GM12878 (cell line): ENCODE data around the gene SSH2. TPM values are rescaled to one million over a fixed set of nuclear protein-coding genes. Genes with fewer than 3 reads are reported as not detected.
A peak's percentile ranks its signal among the peaks of the same experiment; 100 is the strongest.

Source experiments
- ATAC-seq: fragments of 200-7000 bp; cut with Tn5 transposase; 3 replicates; pipeline ENCODE4 v1.9.1; 2020; ENCODE audit warnings: mild to moderate bottlenecking, moderate library complexity
- BruUV-seq: library from RNA; stranded (reverse); fragments of 400-500 nt; replicated peaks from 2 replicates; lab custom pipeline; 2021; lab: Mats Ljungman, UMichigan
- CTCF ChIA-PET: fragments of 300-600 bp; sonication (Branson Sonifier 250); formaldehyde crosslinking; extraction: SDS; loops from one replicate; lab custom pipeline; 2021; ENCODE audit warnings: inconsistent platforms; lab: Yijun Ruan, JAX
- POLR2A ChIA-PET: fragments of 350-600 bp; formaldehyde crosslinking; extraction: SDS; loops from one replicate; lab custom pipeline; 2021; ENCODE audit warnings: inconsistent platforms; lab: Charles Lee
- RAD21 ChIA-PET: fragments of 300-600 bp; sonication (Branson Sonifier 250); formaldehyde crosslinking; loops from one replicate; lab custom pipeline; 2023; ENCODE audit warnings: antibody characterized with exemption; ENCODE audit not compliant: unreplicated experiment; lab: Charles Lee
- SMC1A ChIA-PET: fragments of 300-600 bp; sonication (Branson Sonifier 250); formaldehyde crosslinking; loops from one replicate; lab custom pipeline; 2023; ENCODE audit not compliant: unreplicated experiment, uncharacterized antibody; lab: Charles Lee
- DNase-seq: peaks from one replicate; pipeline ENCODE4 v3.0.0-alpha.2; 2011; ENCODE audit warnings: low read depth, low spot score
- FAIRE-seq: peaks from 3 replicates; lab custom pipeline; 2011; peaks lifted over from hg19 to GRCh38; lab: Jason Lieb, UNC
- H2AFZ ChIP-seq: 2 replicates; pipeline ENCODE4 v1.6.0; 2011; ENCODE audit warnings: low read depth, low read length, control low read depth; ENCODE audit not compliant: control insufficient read depth
- H3K27ac ChIP-seq: 2 replicates; pipeline ENCODE4 v1.5.1; 2011; ENCODE audit warnings: control low read depth; ENCODE audit not compliant: control insufficient read depth, insufficient read depth
- H3K27me3 ChIP-seq, 2 experiments: replicated peaks in 1 of 2; 2 replicates each; pipeline versions ENCODE4 v1.6.0 to v1.6.1; 2011; ENCODE audit warnings: low read length in 1 of 2; ENCODE audit not compliant: control insufficient read depth in 2 of 2, insufficient read depth in 2 of 2
- H3K36me3 ChIP-seq, 2 experiments: 2 replicates each; pipeline ENCODE4 v1.5.1; 2011; ENCODE audit warnings: low read length in 1 of 2; ENCODE audit not compliant: control insufficient read depth in 2 of 2, insufficient read depth in 2 of 2
- H3K4me1 ChIP-seq: 2 replicates; pipeline ENCODE4 v1.6.1; 2011; ENCODE audit warnings: mild to moderate bottlenecking, low read length, moderate library complexity, mixed read lengths; ENCODE audit not compliant: control insufficient read depth, insufficient read depth
- H3K4me2 ChIP-seq: 2 replicates; pipeline ENCODE4 v1.6.0; 2011; ENCODE audit warnings: control low read depth; ENCODE audit not compliant: control insufficient read depth, insufficient read depth
- H3K4me3 ChIP-seq: fragments of 200-600 bp; sonication (generic); 2 replicates; pipeline ENCODE4 v1.5.1; 2016
- H3K79me2 ChIP-seq: 2 replicates; pipeline ENCODE4 v1.6.0; 2011; ENCODE audit warnings: low read length; ENCODE audit not compliant: control insufficient read depth, insufficient read depth
- H3K9ac ChIP-seq: 2 replicates; pipeline ENCODE4 v1.8.0; 2011; ENCODE audit warnings: low read length, control low read depth, mixed read lengths; ENCODE audit not compliant: control insufficient read depth, insufficient read depth
- H3K9me3 ChIP-seq: replicated peaks from 3 replicates; pipeline ENCODE4 v1.5.1; 2011; ENCODE audit warnings: mild to moderate bottlenecking, low read length; ENCODE audit not compliant: control insufficient read depth, insufficient read depth
- H4K20me1 ChIP-seq: 2 replicates; pipeline ENCODE4 v1.6.0; 2011; ENCODE audit not compliant: control insufficient read depth, insufficient read depth
- BHLHE40 ChIP-seq, 2 experiments: fragments of 450-650 bp in 1 of 2; IDR thresholded peaks; 2 replicates each; pipeline ENCODE4 v1.6.1; 2011 to 2017; ENCODE audit warnings: low read depth in 2 of 2, borderline replicate concordance in 1 of 2, improper control_type of control experiment in 1 of 2, low read length in 1 of 2, mild to moderate bottlenecking in 1 of 2
- DPF2 ChIP-seq: fragments of 450-650 bp; IDR thresholded peaks from 2 replicates; pipeline ENCODE4 v1.6.1; 2017; ENCODE audit warnings: mild to moderate bottlenecking
- FOXM1 ChIP-seq: IDR thresholded peaks from 2 replicates; pipeline ENCODE4 v1.6.1; 2012; ENCODE audit warnings: low read depth, mild to moderate bottlenecking, inconsistent platforms, low read length, moderate library complexity
- IKZF1 ChIP-seq: fragments of 450-650 bp; conservative IDR thresholded peaks from 2 replicates; pipeline ENCODE4 v1.6.1; 2017; ENCODE audit warnings: antibody characterized with exemption, mild to moderate bottlenecking
- NFIC ChIP-seq: IDR thresholded peaks from 2 replicates; pipeline ENCODE4 v1.6.1; 2012; ENCODE audit warnings: low read depth, mild to moderate bottlenecking, inconsistent platforms, low read length, moderate library complexity
- RUNX3 ChIP-seq: IDR thresholded peaks from 2 replicates; pipeline ENCODE4 v1.6.1; 2012; ENCODE audit warnings: low read length, inconsistent platforms
- SIN3A ChIP-seq: IDR thresholded peaks from 2 replicates; pipeline ENCODE4 v1.6.1; 2012; ENCODE audit warnings: low read depth, low read length, improper control_type of control experiment
- SUPT20H ChIP-seq: IDR thresholded peaks from 2 replicates; pipeline ENCODE4 v1.6.1; 2011; ENCODE audit warnings: low read depth, mild to moderate bottlenecking, low read length, moderate library complexity, borderline replicate concordance; ENCODE audit not compliant: control insufficient read depth
- TCF12 ChIP-seq: IDR thresholded peaks from 2 replicates; pipeline ENCODE4 v1.6.1; 2011; ENCODE audit warnings: low read depth, mild to moderate bottlenecking, low read length
- TCF7 ChIP-seq: IDR thresholded peaks from 2 replicates; pipeline ENCODE4 v1.6.1; 2014; ENCODE audit warnings: antibody characterized with exemption, borderline replicate concordance
- ZNF207 ChIP-seq: fragments of 450-650 bp; IDR thresholded peaks from 2 replicates; pipeline ENCODE4 v1.6.1; 2014; ENCODE audit warnings: antibody characterized with exemption, mild to moderate bottlenecking, borderline replicate concordance
- WGBS: methylation state at CpG from one replicate; pipeline ENCODE4 v1.1.6; 2016; ENCODE audit warnings: low lambda C conversion rate; ENCODE audit not compliant: insufficient replicate concordance, insufficient coverage; ENCODE audit errors: missing lambda C conversion rate; 5-methylcytosine and 5-hydroxymethylcytosine counted together
- in situ Hi-C: fragments of 300-500 bp; cut with MboI; formaldehyde crosslinking; loops from 9 replicates; pipeline ENCODE4 v1.14.3; 2018; ENCODE audit warnings: mixed read lengths
- intact Hi-C: fragments of 100-400 bp; cut with micrococcal nuclease; formaldehyde crosslinking; loops from one replicate; pipeline ENCODE4 v1.14.2; 2022; ENCODE audit not compliant: unreplicated experiment
- polyA plus RNA-seq, 11 experiments: library from polyadenylated mRNA; depleted of rRNA in 4 of 11; unstranded in 6 of 11; stranded (reverse) in 5 of 11; fragments of >200 nt; fragmentation: Nextera tagmentation in 4 of 11; fragmentation: Illumina TruSeq in 1 of 11; extraction: Ambion mirVana in 4 of 11; extraction: Trizol in 1 of 11; gene quantifications; 1 replicate in 1 of 11; 2 replicates in 10 of 11; pipeline versions ENCODE4 v1.2.1 to v1.2.3, GENCODE V29; 2011 to 2016; ENCODE audit warnings: inconsistent platforms in 2 of 11, missing spikeins in 2 of 11, low read depth in 1 of 11
- total RNA-seq, 4 experiments: library from RNA; depleted of rRNA in 3 of 4; stranded (reverse); fragments of >200 nt in 3 of 4; fragmentation: Illumina TruSeq in 1 of 4; extraction: Trizol in 1 of 4; gene quantifications; 2 replicates each; pipeline versions ENCODE4 v1.2.1 to v1.2.3, GENCODE V29; 2013 to 2021
- TF ChIP-seq, protein P1 (sequence below): fragments of 450-650 bp; formaldehyde crosslinking; IDR thresholded peaks from 2 replicates; pipeline ENCODE4 v1.4.0; 2022; ENCODE audit warnings: mild to moderate bottlenecking, moderate library complexity
- TF ChIP-seq, protein P2 (sequence below): fragments of 450-650 bp; IDR thresholded peaks from 2 replicates; pipeline ENCODE4 v1.6.1; 2017; ENCODE audit warnings: mild to moderate bottlenecking, low read depth, inconsistent platforms; ENCODE audit not compliant: poor library complexity, severe bottlenecking

SSH2 gene
- total and polyA plus RNA-seq, 10 of the 15 experiments (the other 5 are each of a cell fraction or from before 2014, with no cell fraction given), result 9.3 to 65.9 (median 34.0) TPM

- TF ChIP-seq BHLHE40 (IDR thresholded peaks at IDR 0.05; ENCODE audit: borderline replicate concordance in 1 of 2, low read depth in 2 of 2, low read length in 1 of 2) (no peak), FOXM1 (peak; percentile 29; the same call in 1 of the 2 replicates), ZNF207 (no peak), TCF12 (0 out of 2 replicates have a peak, but pooled peaks have one; percentile 6), RUNX3 (peak; percentile 19; the same call in 1 of the 2 replicates), TCF7 (peak; percentile 44; the same call in 1 of the 2 replicates), SUPT20H (no peak)
- TF ChIP-seq, all 136 proteins: peak for 6
These were observed 255.7 kb downstream of the SSH2 start (continued) for GRCh38 chr17:29674281-29674680.

DNA sequence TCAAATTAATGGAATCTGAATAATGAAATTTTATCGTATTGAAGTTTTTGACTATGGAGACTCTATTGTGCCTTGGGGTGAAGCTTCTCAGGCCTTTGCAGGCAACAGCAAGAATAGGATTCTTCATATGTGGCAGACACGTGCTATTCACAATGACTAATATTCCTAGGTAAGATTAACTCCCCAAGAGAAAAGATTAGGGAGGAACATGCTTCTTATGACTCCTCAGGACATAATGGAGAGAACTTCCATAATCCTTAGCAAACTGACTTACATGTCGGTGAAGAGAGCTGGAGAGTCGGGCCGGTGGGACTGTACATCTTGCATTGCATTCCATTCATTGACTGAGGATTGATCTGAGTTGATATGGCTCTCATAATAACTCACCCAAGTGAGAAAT lies 258.4 kb downstream of the SSH2 start:
- no peak overlapping the region for H3K9ac ChIP-seq
- BruUV-seq, result no TSS peak
- no peak overlapping the region for H2AFZ ChIP-seq
- in situ Hi-C loops (no loop called here), intact Hi-C loops (loop anchor here (5.0 kb wide), 1 partner anchor 49 kb away; the partner anchor contains the start of gene CORO6)
- H3K4me2 ChIP-seq, result no peak overlapping the region
- FAIRE-seq, result no peak
- TF ChIP-seq IKZF1 (no peak), SIN3A (no peak), DPF2 (no peak), NFIC (no peak)
- TF ChIP-seq, protein P1, sequence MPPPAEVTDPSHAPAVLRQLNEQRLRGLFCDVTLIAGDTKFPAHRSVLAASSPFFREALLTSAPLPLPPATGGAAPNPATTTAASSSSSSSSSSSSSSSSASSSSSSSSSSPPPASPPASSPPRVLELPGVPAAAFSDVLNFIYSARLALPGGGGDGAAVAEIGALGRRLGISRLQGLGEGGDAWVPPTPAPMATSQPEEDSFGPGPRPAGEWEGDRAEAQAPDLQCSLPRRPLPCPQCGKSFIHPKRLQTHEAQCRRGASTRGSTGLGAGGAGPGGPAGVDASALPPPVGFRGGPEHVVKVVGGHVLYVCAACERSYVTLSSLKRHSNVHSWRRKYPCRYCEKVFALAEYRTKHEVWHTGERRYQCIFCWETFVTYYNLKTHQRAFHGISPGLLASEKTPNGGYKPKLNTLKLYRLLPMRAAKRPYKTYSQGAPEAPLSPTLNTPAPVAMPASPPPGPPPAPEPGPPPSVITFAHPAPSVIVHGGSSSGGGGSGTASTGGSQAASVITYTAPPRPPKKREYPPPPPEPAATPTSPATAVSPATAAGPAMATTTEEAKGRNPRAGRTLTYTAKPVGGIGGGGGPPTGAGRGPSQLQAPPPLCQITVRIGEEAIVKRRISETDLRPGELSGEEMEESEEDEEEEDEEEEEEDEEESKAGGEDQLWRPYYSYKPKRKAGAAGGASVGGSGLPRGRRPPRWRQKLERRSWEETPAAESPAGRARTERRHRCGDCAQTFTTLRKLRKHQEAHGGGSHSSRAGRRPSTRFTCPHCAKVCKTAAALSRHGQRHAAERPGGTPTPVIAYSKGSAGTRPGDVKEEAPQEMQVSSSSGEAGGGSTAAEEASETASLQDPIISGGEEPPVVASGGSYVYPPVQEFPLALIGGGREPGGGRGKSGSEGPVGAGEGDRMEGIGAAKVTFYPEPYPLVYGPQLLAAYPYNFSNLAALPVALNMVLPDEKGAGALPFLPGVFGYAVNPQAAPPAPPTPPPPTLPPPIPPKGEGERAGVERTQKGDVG, result no peak
- TF ChIP-seq, protein P2, sequence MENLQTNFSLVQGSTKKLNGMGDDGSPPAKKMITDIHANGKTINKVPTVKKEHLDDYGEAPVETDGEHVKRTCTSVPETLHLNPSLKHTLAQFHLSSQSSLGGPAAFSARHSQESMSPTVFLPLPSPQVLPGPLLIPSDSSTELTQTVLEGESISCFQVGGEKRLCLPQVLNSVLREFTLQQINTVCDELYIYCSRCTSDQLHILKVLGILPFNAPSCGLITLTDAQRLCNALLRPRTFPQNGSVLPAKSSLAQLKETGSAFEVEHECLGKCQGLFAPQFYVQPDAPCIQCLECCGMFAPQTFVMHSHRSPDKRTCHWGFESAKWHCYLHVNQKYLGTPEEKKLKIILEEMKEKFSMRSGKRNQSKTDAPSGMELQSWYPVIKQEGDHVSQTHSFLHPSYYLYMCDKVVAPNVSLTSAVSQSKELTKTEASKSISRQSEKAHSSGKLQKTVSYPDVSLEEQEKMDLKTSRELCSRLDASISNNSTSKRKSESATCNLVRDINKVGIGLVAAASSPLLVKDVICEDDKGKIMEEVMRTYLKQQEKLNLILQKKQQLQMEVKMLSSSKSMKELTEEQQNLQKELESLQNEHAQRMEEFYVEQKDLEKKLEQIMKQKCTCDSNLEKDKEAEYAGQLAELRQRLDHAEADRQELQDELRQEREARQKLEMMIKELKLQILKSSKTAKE, result no peak
- H3K27ac ChIP-seq, result no peak overlapping the region
- H3K27me3 ChIP-seq, result no peaks in the 10 kb centered on the region
- CTCF ChIA-PET, result interaction anchor here (0.8 to 1.5 kb wide), 3 partner anchors 9 to 302 kb away, joined by 3 read pairs; no protein-coding TSS in a partner anchor
- RAD21 ChIA-PET, result no interaction called here
- no peak for ATAC-seq
- no peaks in the 10 kb centered on the region for H3K9me3 ChIP-seq
- no peak for DNase-seq
- no peaks in the 10 kb centered on the region for H4K20me1 ChIP-seq
- WGBS, result 63% methylated on average over 5 of the region's 5 CpGs
- no peaks in the 10 kb centered on the region for H3K79me2 ChIP-seq
- H3K4me1 ChIP-seq, result peaks cover 6% of the 10 kb centered on the region
- H3K4me3 ChIP-seq, result no peak overlapping the region
- peaks cover 3 to 39% of the 10 kb centered on the region in 2 experiments for H3K36me3 ChIP-seq
- SMC1A ChIA-PET, result interaction anchor here (1.8 to 3.7 kb wide), 2 partner anchors 10 to 106 kb away, joined by 5 to 18 read pairs; no protein-coding TSS in a partner anchor
- POLR2A ChIA-PET, result interaction anchor here (1.0 kb wide), 2 partner anchors 9 to 107 kb away, joined by 3 to 5 read pairs; no protein-coding TSS in a partner anchor
